Measurements from ENCODE around the gene SLC7A14.

The SLC7A14 gene

DNA sequence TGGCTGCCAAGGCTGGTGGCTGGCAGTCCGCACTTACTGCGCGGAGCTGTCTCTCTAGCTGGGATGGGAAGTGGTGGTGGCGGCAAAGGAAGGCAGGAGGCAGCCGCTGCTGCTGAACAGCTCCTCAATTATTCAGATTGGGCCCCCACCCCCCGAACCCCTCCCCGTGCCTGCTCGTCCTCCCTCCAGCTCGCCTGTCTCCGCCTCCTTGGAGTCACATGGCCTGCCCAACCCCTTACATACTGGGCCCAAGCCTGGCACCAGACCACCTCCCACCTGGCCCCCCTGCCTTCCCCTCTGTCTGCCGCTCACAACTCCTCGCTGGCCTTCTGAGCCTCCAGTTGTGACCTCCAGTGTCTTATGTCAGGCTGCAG lies at the start of gene SLC7A14:
TSS of gene SLC7A14 (minus strand) at position 139 of the 374 bp plus-strand sequence. CDS start 59,139 bp downstream, outside the sequence.
- no peak within 1 kb of the TSS for H3K4me3 ChIP-seq (ENCODE audit: low read depth, low read length)
- DNase-seq (ENCODE audit: low read depth) = no peak
- TF ChIP-seq, protein P1, sequence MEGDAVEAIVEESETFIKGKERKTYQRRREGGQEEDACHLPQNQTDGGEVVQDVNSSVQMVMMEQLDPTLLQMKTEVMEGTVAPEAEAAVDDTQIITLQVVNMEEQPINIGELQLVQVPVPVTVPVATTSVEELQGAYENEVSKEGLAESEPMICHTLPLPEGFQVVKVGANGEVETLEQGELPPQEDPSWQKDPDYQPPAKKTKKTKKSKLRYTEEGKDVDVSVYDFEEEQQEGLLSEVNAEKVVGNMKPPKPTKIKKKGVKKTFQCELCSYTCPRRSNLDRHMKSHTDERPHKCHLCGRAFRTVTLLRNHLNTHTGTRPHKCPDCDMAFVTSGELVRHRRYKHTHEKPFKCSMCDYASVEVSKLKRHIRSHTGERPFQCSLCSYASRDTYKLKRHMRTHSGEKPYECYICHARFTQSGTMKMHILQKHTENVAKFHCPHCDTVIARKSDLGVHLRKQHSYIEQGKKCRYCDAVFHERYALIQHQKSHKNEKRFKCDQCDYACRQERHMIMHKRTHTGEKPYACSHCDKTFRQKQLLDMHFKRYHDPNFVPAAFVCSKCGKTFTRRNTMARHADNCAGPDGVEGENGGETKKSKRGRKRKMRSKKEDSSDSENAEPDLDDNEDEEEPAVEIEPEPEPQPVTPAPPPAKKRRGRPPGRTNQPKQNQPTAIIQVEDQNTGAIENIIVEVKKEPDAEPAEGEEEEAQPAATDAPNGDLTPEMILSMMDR (IDR thresholded peaks at IDR 0.05; ENCODE audit: insufficient read depth, low read depth, low read length, missing control alignments) = no peak

DNA sequence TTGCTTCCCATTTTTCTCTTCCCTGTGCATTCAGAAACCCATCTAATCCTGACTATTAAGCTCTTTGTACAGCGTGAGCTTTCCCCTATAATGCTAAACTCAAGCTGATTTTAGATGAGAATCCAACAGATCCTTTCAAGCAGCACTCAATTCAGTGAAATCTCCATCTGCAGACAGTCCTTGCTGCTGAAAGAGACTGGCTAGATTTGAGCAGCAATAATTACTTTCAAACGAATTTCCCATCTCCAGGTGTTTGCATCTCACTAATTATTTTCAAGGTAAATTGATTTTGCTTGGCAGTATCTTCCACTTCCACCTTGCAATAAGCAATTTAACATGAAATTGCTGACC lies 49.5 kb upstream of the SLC7A14 start:
- TF ChIP-seq, protein P1 (IDR thresholded peaks at IDR 0.05; ENCODE audit: insufficient read depth, low read depth, low read length, missing control alignments) = no peak
- H3K4me3 ChIP-seq (ENCODE audit: low read depth, low read length) = no peak overlapping the region
- no peak for DNase-seq (ENCODE audit: low read depth)

DNA sequence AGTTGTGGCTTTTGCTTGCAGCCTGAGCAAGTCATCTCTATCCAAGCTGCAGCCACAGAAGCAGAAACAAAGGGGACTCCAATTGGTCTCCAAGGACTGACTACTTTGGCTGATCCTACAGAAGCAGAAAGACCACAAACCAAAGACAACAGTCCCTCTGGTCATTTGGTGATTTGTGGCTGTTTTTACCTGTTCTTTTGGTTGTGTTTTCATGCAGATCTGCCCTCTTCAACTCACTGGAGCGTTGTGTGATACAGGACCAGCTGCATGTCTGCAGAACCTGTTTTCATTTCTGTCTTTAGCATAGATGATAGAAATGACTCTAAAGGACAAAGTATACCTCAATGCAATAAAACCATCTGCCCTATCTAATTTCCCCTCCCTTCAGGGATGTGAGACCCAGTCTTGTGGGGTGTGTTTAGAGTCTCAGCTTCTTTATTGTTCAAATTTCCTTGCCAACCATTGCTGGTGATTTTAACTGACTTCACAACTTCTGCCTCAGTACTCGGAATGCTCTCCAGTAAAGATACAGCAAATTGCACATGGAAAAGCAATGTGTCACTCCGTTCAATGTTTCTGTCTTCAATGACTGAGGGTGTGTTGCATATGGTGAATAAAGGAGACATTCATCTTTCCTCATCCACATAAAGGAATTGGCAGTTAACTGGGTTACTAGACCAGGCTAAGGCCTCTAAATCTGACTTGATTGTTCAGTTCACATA lies 48.9 kb upstream of the SLC7A14 start:
- TF ChIP-seq, protein P1 (IDR thresholded peaks at IDR 0.05; ENCODE audit: insufficient read depth, low read depth, low read length, missing control alignments) = no peak
- H3K4me3 ChIP-seq (ENCODE audit: low read depth, low read length) = no peak overlapping the region
- DNase-seq (ENCODE audit: low read depth) = peak; percentile 95

DNA sequence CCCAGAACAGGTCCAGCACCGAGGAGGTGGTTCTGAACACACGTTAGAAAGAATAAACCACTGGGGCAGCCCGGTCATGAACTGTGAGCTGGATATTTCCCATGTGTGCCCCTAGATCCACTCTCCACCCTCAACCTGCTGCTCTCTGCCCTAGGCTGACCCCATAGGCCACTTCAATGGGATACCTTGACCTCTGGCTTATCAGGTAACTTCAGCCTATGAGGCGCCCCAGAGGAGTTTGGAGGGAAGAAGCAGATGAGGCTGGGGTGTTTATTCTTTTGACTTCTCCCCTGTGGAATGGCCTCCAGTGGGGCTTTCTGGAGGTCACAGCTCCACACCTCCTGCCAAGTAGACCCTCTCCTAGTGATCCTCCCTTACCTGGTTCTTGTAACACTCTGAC lies 47.7 kb upstream of the SLC7A14 start:
- H3K4me3 ChIP-seq (ENCODE audit: low read depth, low read length) = no peak overlapping the region
- TF ChIP-seq, protein P1 (IDR thresholded peaks at IDR 0.05; ENCODE audit: insufficient read depth, low read depth, low read length, missing control alignments) = no peak
- DNase-seq (ENCODE audit: low read depth) = no peak

DNA sequence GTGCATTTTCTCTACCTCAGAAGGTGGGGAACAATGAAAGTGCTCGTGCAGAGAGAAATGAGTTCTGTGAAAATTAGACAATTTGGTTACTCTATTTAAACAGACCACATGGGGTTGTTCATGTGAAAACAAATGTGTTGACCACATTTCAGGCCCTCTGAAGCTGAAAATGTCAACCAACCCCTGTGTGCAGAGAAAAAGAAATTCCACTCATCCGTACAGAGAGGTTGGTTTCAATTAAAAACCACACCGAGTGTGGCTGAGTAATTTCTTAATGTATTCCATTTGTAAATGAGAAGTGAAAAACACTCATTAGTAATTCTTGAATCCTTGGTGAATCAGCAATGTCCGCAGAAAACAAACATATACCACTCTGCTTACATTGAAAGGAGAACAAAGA lies 46.9 kb upstream of the SLC7A14 start:
- TF ChIP-seq, protein P1 (IDR thresholded peaks at IDR 0.05; ENCODE audit: insufficient read depth, low read depth, low read length, missing control alignments) = no peak
- peak; percentile 94 for DNase-seq (ENCODE audit: low read depth)
- no peak overlapping the region for H3K4me3 ChIP-seq (ENCODE audit: low read depth, low read length)

DNA sequence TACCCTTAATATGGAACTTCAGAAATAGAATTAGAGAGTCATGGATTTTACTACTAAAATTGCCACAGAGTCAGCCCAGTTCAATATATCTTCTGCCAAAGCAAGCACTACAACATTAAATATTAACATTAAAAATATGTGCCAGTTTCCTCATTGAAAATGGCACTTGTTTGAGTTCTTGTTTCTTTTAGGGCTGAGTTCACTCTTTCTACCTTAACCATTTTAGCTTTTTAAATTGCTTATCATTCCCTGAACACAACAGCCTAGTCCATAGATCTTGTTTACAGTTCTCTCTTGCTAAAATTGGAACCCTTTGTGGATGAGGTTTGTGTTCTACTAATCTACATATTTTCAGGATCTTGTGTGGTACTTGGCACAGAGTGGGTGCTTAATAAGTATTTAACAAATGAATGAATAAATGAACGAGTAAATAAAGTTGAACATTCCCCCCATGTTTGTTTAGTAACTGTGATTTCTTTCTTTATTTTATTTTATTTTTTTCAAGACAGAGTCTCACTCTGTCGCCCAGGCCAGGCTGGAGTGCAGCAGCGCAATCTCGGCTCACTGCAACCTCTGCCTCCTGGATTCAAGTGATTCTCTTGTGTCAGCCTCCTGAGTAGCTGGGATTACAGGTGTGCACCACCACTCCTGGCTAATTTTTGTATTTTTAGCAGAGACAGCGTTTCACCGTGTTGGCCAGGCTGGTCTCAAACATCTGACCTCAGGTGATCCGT lies 46.0 kb upstream of the SLC7A14 start:
- no peak overlapping the region for H3K4me3 ChIP-seq (ENCODE audit: low read depth, low read length)
- TF ChIP-seq, protein P1 (IDR thresholded peaks at IDR 0.05; ENCODE audit: insufficient read depth, low read depth, low read length, missing control alignments) = no peak

More for the DNA sequence above, 46.0 kb upstream of the SLC7A14 start:
- DNase-seq (ENCODE audit: low read depth) = no peak

Data from GM12865 (cell line).